NB4 (cell line): Measurements from ENCODE around the gene TRAIP.

Experiments
- MAX ChIP-seq: IDR thresholded peaks from 2 replicates; pipeline ENCODE4 v1.6.1; 2011; ENCODE audit warnings: low read depth, low read length
- POLR2A ChIP-seq: IDR thresholded peaks from 2 replicates; pipeline ENCODE4 v1.6.1; 2011; ENCODE audit warnings: mild to moderate bottlenecking; ENCODE audit not compliant: insufficient read length; ENCODE audit errors: extremely low read depth
- TF ChIP-seq, protein P1 (sequence below): IDR thresholded peaks from one replicate; pipeline ENCODE4 v1.5.1; 2012; ENCODE audit warnings: low read depth, low read length

DNA sequence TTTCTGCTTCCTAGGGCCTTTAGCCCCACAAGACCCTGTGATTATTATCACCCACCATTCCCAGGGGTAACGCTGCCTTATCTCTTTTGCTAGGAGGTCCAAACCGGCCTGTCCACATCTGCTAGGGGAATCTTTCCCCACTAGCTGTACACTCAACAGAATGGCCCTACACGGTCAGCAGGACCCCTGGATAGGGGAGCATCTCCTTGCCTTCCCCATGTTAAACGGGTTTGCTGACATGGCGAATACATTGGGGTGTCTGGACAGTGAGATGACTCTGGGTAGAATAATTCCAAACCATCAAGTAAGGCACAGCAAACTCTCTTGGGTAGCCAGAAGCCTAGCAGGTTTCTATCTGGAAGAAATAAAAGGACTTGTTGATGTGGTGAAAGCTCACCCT, 702 bp downstream of the TRAIP start:
- TF ChIP-seq, protein P1, sequence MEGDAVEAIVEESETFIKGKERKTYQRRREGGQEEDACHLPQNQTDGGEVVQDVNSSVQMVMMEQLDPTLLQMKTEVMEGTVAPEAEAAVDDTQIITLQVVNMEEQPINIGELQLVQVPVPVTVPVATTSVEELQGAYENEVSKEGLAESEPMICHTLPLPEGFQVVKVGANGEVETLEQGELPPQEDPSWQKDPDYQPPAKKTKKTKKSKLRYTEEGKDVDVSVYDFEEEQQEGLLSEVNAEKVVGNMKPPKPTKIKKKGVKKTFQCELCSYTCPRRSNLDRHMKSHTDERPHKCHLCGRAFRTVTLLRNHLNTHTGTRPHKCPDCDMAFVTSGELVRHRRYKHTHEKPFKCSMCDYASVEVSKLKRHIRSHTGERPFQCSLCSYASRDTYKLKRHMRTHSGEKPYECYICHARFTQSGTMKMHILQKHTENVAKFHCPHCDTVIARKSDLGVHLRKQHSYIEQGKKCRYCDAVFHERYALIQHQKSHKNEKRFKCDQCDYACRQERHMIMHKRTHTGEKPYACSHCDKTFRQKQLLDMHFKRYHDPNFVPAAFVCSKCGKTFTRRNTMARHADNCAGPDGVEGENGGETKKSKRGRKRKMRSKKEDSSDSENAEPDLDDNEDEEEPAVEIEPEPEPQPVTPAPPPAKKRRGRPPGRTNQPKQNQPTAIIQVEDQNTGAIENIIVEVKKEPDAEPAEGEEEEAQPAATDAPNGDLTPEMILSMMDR: no peak
- TF ChIP-seq POLR2A: no peak
- TF ChIP-seq MAX: no peak
